ENCODE measurements around the gene PXDN.

- TF ChIP-seq CTCF (IDR thresholded peaks at IDR 0.05; ENCODE audit: borderline replicate concordance, extremely low read depth, low read length, poor library complexity, severe bottlenecking) (no peak), EZH2 (IDR thresholded peaks at IDR 0.05; ENCODE audit: borderline replicate concordance, low read depth, low read length, severe bottlenecking) (no peak)
Observed at GRCh38 chr2:1685957-1686783, 58.1 kb downstream of the PXDN start.
